HepG2 (cell line): ENCODE data around the gene NRSN2. TPM values are rescaled to one million over a fixed set of nuclear protein-coding genes. Genes with fewer than 3 reads are reported as not detected.
A peak's percentile ranks its signal among the peaks of the same experiment; 100 is the strongest.

ENCODE experiments used
- FOXP4 ChIP-seq: sonication (generic); formaldehyde crosslinking; IDR thresholded peaks from 2 replicates; pipeline ENCODE4 v1.4.0; 2020; ENCODE audit warnings: missing genetic modification reagents
- GFI1 ChIP-seq: sonication (generic); formaldehyde crosslinking; IDR thresholded peaks from 2 replicates; pipeline ENCODE4 v1.5.0; 2020; ENCODE audit warnings: missing genetic modification reagents, mild to moderate bottlenecking, borderline replicate concordance
- IKZF5 ChIP-seq: IDR thresholded peaks from 2 replicates; pipeline ENCODE4 v1.6.1; 2018; ENCODE audit warnings: missing genetic modification reagents, mild to moderate bottlenecking, missing compliant biosample characterization
- KLF13 ChIP-seq: sonication (generic); formaldehyde crosslinking; IDR thresholded peaks from 2 replicates; pipeline ENCODE4 v1.4.0; 2020; ENCODE audit warnings: mild to moderate bottlenecking, missing genetic modification reagents
- KLF15 ChIP-seq: sonication (generic); formaldehyde crosslinking; IDR thresholded peaks from 2 replicates; pipeline ENCODE4 v1.8.1; 2023; ENCODE audit warnings: borderline replicate concordance, mild to moderate bottlenecking, inconsistent platforms, missing genetic modification reagents, mixed read lengths
- LBX2 ChIP-seq: sonication (generic); formaldehyde crosslinking; IDR thresholded peaks from 2 replicates; pipeline ENCODE4 v1.5.0; 2020; ENCODE audit warnings: missing genetic modification reagents, mild to moderate bottlenecking, borderline replicate concordance
- MXD4 ChIP-seq: IDR thresholded peaks from 2 replicates; pipeline ENCODE4 v1.6.1; 2016; ENCODE audit warnings: mild to moderate bottlenecking, missing biosample characterization, missing genetic modification reagents
- POGK ChIP-seq: sonication (generic); formaldehyde crosslinking; conservative IDR thresholded peaks from 2 replicates; pipeline ENCODE4 v1.8.0; 2022; ENCODE audit warnings: mild to moderate bottlenecking, moderate library complexity, missing genetic modification reagents
- POLR2AphosphoS5 ChIP-seq: IDR thresholded peaks from 2 replicates; pipeline ENCODE4 v1.6.1; 2012; ENCODE audit warnings: low read depth, low read length
- SALL1 ChIP-seq: sonication (generic); formaldehyde crosslinking; IDR thresholded peaks from 2 replicates; pipeline ENCODE4 v1.8.0; 2022; ENCODE audit warnings: mild to moderate bottlenecking, missing genetic modification reagents
- SATB2 ChIP-seq: sonication (generic); formaldehyde crosslinking; IDR thresholded peaks from 2 replicates; pipeline ENCODE4 v1.5.0; 2020; ENCODE audit warnings: missing genetic modification reagents
- SIN3A ChIP-seq: IDR thresholded peaks from 2 replicates; pipeline ENCODE4 v1.6.1; 2011; ENCODE audit warnings: low read depth, mild to moderate bottlenecking, control low read depth, low read length, borderline replicate concordance
- SP2 ChIP-seq: sonication (generic); formaldehyde crosslinking; IDR thresholded peaks from 2 replicates; pipeline ENCODE4 v1.5.1; 2020; ENCODE audit warnings: mild to moderate bottlenecking, missing genetic modification reagents
- ZBTB26 ChIP-seq: IDR thresholded peaks from 2 replicates; pipeline ENCODE4 v1.6.1; 2016; ENCODE audit warnings: missing compliant biosample characterization, missing genetic modification reagents, borderline replicate concordance
- ZKSCAN5 ChIP-seq: sonication (generic); formaldehyde crosslinking; IDR thresholded peaks from 2 replicates; pipeline ENCODE4 v1.5.1; 2020; ENCODE audit warnings: mild to moderate bottlenecking, missing genetic modification reagents
- ZNF570 ChIP-seq: sonication (generic); formaldehyde crosslinking; IDR thresholded peaks from 2 replicates; pipeline ENCODE4 v1.4.0; 2020; ENCODE audit warnings: mild to moderate bottlenecking, missing genetic modification reagents, borderline replicate concordance
- ZNF709 ChIP-seq: sonication (generic); formaldehyde crosslinking; IDR thresholded peaks from 2 replicates; pipeline ENCODE4 v1.5.0; 2020; ENCODE audit warnings: mild to moderate bottlenecking, missing genetic modification reagents
- ZNF710 ChIP-seq: sonication (generic); formaldehyde crosslinking; IDR thresholded peaks from 2 replicates; pipeline ENCODE4 v1.5.0; 2020; ENCODE audit warnings: mild to moderate bottlenecking, missing genetic modification reagents, borderline replicate concordance
- ZNF878 ChIP-seq: sonication (generic); formaldehyde crosslinking; IDR thresholded peaks from 2 replicates; pipeline ENCODE4 v1.8.1; 2023; ENCODE audit warnings: mild to moderate bottlenecking, missing genetic modification reagents, moderate library complexity
- polyA plus RNA-seq, 8 experiments: library from polyadenylated mRNA; depleted of rRNA in 3 of 8; stranded (reverse) in 7 of 8; unstranded in 1 of 8; fragments of >200 nt; fragmentation: Illumina TruSeq in 4 of 8; extraction: Trizol in 4 of 8; gene quantifications; 2 replicates each; pipeline versions ENCODE4 v1.2.1 to v1.2.3, GENCODE V29; 2011 to 2016; ENCODE audit warnings: low read depth in 4 of 8, missing spikeins in 1 of 8, mixed read lengths in 1 of 8; ENCODE audit not compliant: insufficient read depth in 1 of 8
- total RNA-seq, 5 experiments: library from RNA; depleted of rRNA; stranded (reverse); fragments of >200 nt; fragmentation: Illumina TruSeq; extraction: Trizol; gene quantifications; 2 replicates each; pipeline ENCODE4 v1.2.3, GENCODE V29; 2016; ENCODE audit warnings: low read depth in 1 of 5

Gene NRSN2
- total and polyA plus RNA-seq, 2 of the 13 experiments (the other 11 are each of a cell fraction or from before 2014, with no cell fraction given): 32.3 to 49.4 TPM

GRCh38 chr20:346640-347316, at the start of gene NRSN2 (continued):
- TF ChIP-seq POGK (peak; percentile 64; the same call in 1 of the 2 replicates), MXD4 (CRISPR knock-in tag) (peak; percentile 29; the same call in 1 of the 2 replicates), SATB2 (0 out of 2 replicates have a peak, but pooled peaks have one; percentile 13), ZKSCAN5 (CRISPR knock-in tag) (no peak), ZBTB26 (CRISPR knock-in tag) (peak; percentile 33; the same call in 1 of the 2 replicates), FOXP4 (CRISPR knock-in tag) (peak; percentile 13; the same call in 1 of the 2 replicates), KLF15 (CRISPR knock-in tag) (peak; percentile 8; the same call in 1 of the 2 replicates), SALL1 (CRISPR knock-in tag) (no peak), LBX2 (CRISPR knock-in tag) (peak; percentile 23; the same call in 1 of the 2 replicates), POLR2AphosphoS5 (peak; percentile 58; the same call in 1 of the 2 replicates), ZNF710 (CRISPR knock-in tag) (peak; percentile 47), ZNF709 (CRISPR knock-in tag) (peak; percentile 42), ZNF570 (CRISPR knock-in tag) (no peak), GFI1 (CRISPR knock-in tag) (0 out of 2 replicates have a peak, but pooled peaks have one; percentile 58), SP2 (CRISPR knock-in tag) (peak; percentile 36; the same call in 1 of the 2 replicates), SIN3A (peak; percentile 68; the same call in 1 of the 2 replicates), ZNF878 (0 out of 2 replicates have a peak, but pooled peaks have one; percentile 11), IKZF5 (0 out of 2 replicates have a peak, but pooled peaks have one; percentile 53), KLF13 (0 out of 2 replicates have a peak, but pooled peaks have one; percentile 11)
